C4-2B (cell line): ENCODE data around the gene NEURL3.

Experiments
- H3K27ac ChIP-seq: fragments of 450-650 bp; 2 replicates; pipeline ENCODE4 v1.5.1; 2017
- CTCF ChIP-seq: fragments of 450-650 bp; conservative IDR thresholded peaks from 2 replicates; pipeline ENCODE4 v1.5.1; 2017; ENCODE audit warnings: mild to moderate bottlenecking
- ZFX ChIP-seq: fragments of 450-650 bp; IDR thresholded peaks from 2 replicates; pipeline ENCODE4 v1.6.1; 2017

Gene NEURL3

GRCh38 chr2:96524482-96525210, 19.5 kb upstream of the NEURL3 start:
- TF ChIP-seq ZFX: no peak
- no peak for TF ChIP-seq CTCF
- H3K27ac ChIP-seq: no peak overlapping the region

DNA sequence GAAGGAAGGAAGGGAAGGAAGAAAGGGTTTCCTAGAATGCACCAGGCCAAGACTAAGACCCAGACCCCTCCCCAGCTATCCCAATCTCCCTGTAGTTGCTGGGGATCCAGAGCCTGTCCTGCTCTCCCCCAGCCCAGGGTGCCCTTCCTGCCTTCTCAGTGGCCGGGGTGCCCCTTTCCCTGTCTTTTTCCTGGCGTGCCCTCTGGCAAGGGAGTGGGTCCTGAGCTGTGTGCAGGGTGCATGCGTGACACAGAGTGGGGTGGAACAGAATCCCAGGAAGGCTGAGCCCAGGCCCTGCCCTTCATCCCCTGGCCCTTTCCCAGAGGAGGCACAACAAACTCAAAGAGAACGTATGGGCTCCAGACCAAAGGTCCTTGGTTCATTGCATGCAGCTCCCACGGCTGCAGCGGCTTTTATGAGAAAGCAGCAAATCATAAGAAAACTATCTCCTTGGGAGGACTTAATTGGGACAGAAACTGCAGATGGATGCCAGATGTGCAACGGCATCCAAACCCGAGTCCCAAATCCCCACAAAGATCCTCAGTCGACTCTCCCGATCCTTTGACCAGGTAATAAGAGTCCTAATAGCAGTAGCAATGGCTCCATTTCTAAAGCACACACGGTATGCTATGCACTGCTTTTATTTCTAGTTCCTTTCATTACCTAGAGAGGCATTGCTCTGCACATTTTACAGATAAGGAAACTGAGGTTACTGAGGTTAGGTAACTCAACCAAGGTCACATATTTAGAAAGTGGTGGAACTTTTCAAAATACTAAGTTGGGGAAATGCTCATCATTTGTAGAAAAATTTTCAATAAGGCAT, 18.7 kb upstream of the NEURL3 start:
- no peak overlapping the region for H3K27ac ChIP-seq

DNA sequence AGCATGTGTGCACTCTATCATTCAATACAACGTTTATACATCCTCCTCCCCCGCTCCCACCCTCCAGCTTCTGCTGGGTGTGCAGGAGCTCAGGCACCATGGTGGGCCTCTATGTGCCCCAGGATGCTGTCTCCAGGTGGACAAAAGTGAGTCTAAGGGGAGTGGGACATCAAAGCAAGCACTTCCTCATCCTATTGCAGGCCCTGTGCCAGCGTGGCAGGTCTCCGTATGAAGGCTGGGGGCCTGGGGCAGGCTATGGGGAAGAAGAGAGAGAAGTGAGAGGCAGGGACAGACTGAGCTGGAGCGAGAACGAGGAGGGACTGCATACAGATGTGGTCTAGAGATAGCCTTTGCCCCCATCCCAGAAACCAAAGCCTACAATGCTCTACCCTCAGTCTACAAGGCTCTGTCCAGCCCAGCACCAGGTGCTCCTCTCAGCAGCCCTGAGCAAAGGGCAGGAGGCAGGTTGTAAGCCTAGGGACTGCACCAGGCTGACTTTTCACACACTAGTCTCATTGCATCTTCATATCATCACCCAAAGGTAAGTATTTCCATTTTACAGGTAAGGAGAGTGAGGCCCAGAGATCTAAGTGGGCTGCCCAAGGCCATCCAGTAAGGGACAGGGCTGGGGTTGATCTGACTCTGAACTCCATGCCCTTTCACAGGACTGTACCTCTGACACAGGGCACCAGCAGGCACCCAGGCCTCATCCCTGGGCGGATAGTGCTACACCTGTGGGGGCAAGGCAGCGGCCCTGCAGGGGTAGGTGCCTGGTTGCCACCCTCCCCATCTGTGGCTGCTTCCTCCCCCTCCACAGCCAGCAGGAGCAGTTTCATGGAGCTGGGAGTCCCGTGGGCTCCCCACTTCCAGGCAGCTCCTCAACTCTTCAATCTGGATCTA, 17.4 kb upstream of the NEURL3 start:
- H3K27ac ChIP-seq: no peak overlapping the region
- no peak for TF ChIP-seq ZFX
- no peak for TF ChIP-seq CTCF

More for the DNA sequence above, 18.7 kb upstream of the NEURL3 start:
- TF ChIP-seq CTCF: no peak
- no peak for TF ChIP-seq ZFX

DNA sequence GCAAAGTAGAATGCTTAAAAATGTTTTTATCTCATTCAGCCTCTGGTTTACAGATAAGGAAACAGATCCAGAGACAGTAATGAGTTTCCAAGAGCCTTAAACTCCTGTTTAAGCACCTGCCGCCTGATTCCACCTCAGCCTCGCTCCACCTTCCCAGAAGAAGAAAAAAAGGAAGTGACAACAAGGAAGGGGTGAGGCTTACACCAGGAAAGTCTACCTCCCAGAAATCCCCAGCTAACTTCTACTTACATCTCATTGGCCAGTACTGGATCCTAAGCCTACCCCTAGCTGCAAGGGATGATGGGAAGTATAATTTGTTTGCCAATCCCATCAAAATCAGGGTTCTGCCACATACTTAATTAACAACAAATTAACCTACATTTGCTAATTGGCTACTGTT, 16.1 kb upstream of the NEURL3 start:
- H3K27ac ChIP-seq: no peak overlapping the region
- no peak for TF ChIP-seq ZFX
- no peak for TF ChIP-seq CTCF

DNA sequence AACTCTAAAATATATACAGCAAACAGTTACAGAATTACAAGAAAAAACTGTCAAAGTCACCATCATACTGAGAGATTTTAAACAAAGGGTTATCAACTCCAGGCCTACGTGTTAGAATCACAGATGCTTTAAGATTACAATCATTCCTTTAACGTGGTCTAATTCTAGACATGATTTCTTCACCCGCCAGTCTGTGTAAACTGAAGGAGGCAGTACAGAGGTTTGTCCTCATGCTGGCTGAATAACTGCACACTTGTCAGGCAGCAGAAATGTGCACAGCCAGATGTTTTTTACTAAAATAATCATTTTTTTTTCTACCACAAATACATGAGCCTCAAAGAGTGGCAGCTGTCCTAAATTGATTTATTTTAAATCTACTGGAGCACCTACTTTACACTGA, 15.5 kb upstream of the NEURL3 start:
- TF ChIP-seq CTCF (no peak), ZFX (no peak)
- H3K27ac ChIP-seq: no peak overlapping the region

- H3K27ac ChIP-seq: no peak overlapping the region
These were observed 15.1 kb upstream of the NEURL3 start for GRCh38 chr2:96520231-96520630.

More at GRCh38 chr2:96520231-96520630, 15.1 kb upstream of the NEURL3 start:
- TF ChIP-seq ZFX (no peak), CTCF (no peak)
